SKM-1 (cell line): Measurements from ENCODE around the gene SNX20.
A peak's percentile ranks its signal among the peaks of the same experiment; 100 is the strongest.

Experiments
- DNase-seq: peaks from one replicate; lab custom pipeline; 2025; ENCODE audit not compliant: unreplicated experiment; lab: John Stamatoyannopoulos, UW

SNX20 gene

DNA sequence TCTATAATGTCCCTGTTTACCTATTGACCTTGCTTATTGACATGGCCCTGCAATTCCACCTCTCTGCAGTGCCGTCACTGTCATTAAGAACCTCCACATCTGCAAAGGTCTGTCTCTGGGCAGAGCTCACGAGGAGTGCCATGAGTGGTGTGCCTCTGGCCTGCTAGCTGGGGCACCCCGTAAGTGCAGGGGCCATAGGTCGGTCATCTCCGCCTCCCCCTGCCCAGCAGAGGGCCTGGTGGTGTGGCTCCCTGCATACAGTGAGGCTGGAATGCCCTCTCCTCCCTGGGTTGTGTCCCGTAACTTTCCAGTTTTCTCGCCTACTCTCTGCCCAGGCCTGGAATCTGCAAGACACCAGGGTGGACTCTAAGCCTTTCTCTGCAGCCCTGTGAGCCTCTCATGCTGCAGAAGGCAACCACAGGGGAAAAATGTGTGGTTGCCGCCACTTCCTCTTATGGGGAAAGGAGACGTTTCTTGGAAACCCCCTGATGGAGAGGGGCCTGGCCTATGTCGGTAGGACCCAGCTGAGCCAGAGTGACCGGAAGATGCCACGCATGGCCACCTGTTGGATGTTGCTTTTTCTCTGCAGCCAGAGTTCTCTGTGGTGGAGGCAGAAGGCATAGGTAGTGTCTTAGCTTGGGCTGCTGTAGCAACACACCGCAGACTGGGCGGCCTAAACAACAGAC lies 2.7 kb upstream of the SNX20 start:
- peak; percentile 67 for DNase-seq

DNA sequence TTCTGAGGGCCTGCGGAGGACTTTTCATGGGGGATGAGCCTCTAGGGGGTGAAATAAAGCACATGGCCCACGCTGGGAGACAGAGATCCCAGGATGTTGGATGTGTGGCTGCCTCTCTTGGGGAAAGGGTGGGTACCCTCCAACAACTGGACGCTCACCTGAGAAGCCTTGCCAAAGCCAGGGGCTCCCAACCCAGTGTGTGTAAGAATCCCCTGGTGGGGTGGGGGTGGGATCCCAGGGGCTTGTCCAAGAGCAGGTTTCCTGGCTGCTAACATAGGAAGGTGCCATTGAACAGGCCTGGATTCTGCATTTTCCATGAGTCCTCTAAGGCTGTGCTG lies 587 bp downstream of the SNX20 start:
- no peak for DNase-seq

DNA sequence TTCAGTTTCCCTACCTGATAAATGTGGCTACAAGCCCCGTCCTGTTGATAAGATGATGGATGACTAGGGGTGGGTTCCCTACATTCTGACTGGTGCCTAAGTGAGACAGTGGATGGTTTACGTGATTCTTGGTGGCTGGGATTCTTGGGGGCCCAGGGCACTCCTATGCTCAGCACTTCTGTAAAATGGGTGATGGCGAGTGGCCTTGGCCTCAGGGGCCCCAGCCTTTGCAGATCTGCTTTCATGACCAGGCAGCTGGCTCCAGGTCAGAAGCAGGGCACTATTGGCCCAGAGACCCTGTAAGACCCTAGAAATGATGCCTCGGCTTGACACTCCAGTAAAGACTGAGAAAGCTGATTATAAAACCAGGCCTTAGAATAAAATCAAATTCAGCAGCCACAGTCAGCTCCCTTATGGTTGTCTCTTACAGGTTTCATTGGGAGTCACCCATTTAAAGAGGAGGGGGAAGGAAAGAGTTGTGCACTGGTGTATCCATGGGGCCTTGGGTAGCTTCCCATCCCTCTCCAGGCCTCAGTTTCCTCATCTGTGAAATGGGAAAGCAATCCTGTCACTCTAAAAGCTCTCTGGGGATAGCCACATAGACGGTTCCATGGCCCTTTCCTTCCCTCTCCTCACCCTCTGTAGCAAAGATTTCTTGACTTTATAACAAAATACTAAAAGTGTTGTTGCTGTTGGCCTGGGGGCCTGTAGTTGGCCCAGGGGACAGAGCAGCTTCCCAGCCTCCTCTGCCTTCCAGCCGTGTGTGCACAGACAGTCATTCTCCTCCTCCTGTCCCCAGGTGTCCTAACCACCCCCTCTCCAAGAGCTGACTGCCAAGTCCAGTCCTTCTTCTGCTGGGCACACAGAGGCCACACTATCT lies 1.2 kb downstream of the SNX20 start:
- no peak for DNase-seq

DNA sequence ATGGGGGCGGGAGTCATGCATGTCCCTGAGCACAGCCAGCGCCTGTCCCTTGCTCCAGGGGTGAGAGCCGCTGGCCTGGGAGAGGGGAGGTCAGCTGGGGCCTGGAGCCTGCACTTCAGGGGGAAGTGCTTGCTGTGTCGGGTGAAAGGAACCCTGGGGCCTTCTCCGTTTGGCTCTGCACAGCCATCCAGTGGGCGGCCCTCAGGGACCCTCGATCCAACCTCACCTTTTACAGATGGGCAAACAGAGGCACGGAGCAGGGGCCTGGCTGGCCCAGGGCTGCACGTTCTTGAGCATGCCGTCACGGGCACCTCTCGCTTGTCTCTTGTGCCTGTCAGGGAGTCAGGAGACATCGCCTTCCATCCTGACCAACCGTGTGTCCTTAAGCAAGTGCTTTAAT lies 1.8 kb downstream of the SNX20 start:
- no peak for DNase-seq

DNA sequence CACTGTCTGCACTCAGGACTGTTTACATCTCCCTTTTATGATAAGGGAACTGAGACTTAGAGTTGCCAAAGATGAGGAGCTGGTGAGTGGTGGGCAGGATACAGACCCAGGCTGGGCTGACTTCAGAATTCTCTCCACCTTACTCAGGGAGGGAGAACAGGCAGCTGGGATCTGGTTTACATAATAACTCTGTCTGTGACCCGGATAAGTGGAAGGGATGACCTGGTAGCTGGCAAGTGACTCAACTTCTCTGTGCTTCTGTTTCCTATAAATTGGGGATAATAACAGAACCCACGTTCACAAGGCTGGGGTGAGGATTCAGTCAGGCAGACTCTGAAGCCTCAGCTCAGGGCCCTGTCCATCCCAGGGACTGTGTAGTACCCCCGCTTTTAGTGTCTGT lies 2.6 kb downstream of the SNX20 start:
- no peak for DNase-seq

DNA sequence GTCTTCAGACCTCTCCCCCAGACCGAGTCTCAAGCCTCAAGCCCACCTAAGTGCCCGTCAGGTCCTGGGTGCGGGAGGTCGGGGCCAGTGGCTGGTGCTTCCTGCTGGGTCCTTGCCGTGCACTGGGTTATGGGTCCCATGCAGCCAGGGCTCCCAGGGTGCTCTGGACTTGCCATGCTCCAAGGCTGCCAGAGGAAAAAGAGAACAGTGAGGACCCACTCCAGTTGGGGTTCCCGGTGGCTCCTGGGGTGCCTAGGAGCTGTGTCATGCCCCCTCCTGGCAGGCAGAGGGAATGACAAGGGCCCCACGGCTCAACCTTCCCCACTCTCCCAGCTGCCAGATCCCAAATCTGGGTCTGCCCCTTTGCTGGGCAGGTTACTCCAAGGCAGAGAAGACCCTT lies 3.8 kb downstream of the SNX20 start:
- no peak for DNase-seq

DNA sequence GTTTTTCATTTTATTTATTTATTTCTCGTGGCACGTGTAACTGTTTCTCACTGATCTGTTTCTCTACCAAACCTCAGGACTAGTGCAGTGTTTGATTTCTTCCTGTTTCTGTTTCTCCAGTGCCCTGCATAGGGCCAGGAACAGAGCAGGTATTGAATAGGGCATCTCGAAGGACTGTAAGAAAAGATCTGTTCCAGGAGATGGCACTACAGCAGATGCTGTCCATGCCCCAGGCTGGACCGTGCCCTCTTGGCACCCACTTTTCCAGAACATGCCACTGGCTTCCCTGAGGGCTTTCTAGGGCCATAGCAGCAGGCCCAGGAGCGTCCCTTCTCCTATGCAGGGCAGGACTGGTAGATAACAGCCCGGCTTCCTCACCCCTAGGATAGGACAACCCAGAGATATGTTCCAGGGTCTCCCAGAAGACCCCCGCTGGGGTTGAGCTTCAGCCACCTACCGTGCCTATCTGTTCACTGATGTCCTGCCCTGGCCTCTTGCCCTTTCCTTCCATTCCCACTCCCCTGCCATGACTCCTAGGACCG lies 4.4 kb downstream of the SNX20 start:
- no peak for DNase-seq

DNA sequence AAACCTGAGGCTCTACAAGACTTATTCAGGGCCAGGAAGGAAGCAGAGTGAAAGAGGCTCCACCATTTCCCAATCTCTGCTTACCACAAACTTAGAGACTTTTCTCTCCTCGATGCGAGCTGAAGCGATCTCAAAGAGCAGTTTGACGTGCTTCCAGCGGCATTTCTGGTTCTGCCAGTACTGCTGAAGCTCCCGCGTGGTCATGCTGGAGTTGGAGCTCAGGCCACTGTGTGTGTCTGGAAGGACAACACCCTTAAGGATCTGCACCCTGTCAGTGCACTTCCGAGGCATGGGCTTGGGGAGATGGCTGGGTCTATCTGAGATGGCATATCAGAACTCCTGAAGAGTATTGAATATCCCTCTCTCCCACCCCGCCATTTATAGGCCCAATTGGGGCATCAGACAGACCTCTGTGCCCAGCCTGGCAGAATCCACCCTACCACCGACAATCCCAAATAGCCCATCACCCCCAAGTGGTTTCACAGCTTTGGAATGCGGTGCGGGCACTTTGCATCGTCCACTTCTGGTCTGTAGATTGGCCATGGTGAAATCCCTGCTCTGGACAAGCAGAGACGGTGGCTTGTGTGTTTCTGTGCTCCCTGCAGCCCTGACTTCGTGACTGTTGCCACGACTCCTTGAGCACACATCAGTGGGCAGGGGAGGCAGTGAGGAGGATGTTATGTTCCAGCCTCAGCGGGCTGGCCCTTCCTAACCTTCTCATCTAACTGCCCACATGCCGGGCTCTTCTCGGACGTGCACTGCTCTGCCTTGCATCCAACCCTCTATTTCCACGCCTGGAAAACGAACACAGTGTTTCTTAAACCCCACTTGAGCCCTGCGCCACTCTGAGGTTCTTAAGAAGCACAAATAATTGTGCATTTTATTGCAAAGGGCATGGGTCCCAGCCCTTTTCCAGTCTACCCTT lies 5.2 kb downstream of the SNX20 start:
- no peak for DNase-seq

DNA sequence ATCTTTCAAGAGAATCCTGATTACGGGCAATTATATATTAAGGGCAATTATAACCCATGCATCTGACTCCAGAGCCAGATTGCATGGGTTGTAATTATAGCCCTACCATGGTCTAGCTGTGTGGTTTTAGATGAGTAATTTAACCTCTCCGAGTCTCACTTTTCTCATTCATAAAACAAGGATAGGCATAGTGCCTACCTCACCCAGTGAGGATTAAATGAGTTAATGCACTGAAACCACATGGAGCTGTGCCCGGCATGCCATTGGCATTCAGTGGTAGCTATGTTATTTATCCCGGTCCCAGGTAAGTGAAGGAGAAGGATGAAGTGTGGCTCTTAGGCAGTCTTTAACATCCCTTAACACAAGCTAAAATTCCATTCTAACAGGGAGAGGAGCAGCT lies 6.3 kb downstream of the SNX20 start:
- DNase-seq: no peak

DNA sequence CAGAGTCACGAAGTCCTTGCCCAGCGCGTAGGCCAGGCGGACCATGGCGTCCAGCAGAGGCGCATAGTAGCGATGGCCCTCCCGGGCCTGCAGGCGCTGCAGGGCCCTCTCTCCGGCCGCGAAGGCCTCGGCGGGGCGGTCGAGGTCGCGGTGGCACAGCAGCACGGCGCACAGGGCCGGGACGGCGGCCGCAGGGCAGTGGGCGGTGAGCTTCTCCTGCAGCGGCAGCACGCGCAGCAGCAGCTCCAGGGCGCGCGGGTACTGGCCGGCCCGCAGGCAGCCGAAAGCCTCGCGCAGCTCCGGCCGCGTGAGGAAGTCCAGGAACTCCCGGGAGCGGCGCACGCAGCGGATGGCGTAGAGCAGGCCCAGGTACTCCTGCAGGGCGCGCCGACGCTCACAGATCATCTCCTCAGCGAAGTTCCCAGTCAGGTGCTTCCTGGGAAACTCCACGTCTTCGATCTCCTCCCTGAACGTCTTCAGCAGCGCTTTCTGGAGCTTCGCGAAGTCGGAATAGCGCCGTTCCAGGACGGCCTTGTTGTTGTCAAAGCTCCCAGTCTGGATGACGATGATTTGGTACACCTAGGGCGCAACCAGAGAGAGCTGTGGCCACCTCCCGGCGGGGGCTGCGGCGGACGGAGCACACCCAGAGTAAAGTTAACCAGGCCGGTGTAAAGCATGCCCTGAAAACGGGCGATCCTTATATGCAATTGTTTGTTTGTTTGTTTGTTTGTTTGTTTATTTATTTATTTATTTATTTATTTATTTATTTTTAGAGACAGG lies 7.4 kb downstream of the SNX20 start:
- DNase-seq: no peak

DNA sequence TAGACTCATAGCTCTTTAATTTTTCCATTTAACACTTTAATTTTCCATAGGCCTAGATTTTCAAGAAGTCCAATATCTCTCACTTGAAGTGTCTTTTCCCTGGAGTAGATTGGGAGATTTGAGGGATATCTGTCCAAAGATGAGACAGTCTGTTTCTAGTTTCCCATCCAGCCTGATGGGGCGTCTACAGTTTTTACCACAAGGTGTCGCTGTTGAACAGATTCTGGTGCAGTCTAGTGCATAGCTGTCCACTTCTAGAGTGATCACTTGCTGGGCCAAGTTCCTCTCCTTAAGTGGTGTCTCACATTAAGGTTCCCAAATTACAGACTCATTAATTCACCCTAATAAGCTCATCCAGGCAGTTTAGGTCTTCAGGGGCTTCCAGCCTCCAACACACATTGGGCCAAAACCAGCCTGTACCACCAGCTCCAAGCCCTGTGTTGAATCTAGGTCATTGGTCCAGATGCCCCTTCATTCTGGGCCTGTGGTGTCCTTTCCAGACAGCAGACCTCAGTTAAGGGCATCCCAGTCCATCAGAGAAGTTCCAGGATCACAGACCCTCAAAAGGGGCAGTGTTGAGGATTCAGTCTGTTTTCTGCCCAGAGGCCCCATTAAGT lies 9.4 kb downstream of the SNX20 start:
- peak; percentile 19 for DNase-seq

DNA sequence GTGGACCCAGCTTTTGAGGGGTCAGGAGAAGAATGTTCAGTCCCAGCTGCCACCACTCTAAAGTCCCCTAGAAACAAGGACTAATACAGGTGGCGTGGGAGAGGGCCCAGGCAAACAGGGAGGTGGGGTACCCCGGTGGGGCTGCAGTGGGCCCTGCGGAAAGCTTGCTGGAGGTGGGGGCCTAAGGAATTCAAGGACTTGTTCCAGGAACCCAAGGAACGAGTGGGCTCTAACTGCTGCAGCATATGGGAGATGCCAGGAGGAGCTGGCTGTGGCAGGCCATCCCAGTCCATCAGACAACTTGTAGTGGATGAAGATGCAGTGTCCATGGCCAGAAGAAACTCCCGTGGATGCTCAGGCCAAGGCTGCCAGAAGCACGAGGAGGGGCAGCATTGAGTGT lies 10.6 kb downstream of the SNX20 start:
- DNase-seq: no peak

DNA sequence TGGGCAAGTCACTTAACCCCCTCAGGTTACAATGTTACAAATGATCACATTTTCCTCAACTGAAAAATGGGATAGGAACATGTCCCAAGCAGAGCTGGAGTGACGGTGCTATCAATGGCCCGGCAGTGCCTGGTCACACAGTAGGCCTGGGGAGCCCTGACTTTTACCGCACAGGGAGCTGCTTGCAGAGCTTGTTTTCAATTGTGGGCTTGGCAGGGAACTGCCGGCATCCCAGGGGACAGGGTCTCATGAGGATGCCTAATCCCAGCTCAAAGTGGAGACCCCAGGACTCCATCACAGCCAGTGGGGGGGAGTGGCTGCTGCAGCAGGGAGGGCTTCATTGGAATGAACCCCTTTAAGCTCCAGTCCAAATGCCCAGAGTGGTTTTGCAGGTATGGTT lies 11.4 kb downstream of the SNX20 start:
- DNase-seq: no peak

DNA sequence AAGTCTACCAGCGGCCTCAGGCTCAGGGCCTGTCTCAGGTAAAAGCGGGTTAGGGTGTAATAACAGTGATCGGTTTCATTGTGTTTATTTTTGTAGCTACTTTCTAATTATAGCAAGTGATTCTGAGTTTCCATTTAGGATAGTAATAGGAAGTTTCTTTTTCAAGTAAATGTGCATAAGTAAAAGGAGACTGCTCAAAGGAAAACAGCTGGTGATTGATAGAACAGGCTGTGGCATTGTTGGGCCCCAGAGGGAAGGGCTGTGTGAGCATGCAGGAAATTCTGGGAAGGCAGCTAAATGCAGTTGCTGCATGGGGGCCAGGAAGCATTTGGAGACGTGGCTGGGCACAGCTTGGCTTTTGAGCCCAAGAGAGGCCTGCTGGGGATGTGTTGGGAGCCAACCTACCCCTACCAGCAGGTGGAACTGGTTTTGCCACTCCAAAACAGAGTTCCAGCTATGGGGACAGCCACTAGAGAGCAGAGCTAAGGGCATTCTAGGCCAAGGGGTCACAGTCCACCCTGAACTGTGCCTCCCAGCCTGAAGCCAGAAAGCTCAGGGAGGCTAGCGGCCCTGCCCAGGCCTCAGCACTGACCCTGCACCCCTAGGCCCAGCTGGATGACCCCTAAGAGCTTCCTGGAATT lies 12.6 kb downstream of the SNX20 start:
- no peak for DNase-seq

DNA sequence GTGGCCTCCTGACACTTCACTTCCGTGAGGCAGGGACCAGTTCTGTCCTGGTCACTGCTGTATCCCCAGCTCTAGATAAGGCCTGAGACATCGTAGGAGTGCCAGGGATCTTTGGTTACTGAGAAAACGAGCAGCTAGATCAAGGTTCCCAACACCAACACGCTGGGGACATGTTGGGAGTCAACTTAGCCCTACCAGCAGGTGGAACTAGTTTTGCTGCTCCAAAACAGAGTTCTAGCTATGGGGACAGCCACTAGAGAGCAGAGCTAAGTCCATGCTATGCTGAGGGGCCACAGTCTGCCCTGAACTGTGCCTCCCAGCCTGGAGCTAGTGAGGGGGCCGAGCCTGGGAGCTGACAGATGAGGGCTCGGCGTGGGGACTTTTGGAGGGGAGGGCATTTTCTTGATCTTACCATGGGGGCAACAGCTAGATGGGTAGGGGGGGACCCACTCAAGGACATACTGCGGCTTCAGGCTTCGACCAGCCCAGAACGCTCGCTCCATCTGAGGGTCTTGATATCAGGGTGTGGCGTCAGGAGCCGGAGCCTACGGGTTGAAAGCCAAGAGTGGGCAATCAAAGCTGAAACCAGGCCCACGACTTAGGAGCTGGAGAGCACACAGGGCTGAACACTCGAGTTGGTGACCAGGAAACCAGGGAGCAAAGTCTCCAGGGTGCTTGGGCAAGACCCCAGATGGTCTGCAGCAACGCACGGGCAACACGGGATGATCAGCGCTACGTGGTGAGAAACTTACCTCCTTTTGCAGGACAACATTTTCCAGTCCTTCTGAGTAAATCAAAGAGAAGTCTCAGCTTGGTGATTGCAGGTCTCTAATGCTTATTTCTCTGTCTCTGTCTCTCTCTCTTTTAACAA lies 13.4 kb downstream of the SNX20 start:
- DNase-seq: no peak

DNA sequence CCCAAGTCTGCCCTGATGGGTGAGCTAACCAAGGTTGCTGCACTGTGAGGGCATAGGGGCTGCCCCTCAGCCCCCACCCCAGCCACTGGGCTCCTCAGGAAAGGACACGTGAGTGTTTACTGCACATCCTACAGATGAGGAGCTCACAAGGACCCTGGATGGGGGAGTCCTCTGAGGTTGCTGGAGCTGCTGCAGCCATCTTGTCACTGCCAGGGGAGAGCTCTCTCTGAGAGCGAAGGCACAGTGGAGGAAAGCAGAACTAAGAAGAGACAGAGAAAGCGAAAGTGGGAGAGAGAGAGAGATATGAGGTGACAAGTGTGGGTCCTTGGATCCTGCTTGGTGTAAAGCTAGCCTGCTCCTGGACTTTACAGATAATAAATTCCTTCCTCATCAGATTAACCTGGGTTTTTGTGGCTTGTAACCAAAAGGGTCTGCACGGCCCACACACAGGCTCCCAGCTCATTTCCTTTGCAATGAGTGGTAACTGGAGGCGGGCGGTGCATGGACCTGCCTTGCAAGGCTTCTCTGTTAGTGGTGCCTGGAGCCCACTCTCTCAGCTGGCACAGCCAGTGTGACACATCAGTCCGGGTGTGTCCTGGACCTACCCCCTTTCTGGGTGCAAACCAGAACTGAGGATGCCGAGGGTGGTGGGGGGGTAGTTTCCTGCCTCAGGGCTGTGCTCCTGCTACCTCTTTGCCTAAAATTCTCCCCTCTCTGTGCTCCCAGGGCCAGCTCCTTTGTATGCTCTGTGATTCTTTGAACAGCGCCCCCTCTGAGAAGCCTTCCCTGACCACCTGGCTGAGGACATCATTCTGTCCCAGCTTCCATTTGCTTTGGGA lies 14.2 kb downstream of the SNX20 start:
- DNase-seq: no peak

DNA sequence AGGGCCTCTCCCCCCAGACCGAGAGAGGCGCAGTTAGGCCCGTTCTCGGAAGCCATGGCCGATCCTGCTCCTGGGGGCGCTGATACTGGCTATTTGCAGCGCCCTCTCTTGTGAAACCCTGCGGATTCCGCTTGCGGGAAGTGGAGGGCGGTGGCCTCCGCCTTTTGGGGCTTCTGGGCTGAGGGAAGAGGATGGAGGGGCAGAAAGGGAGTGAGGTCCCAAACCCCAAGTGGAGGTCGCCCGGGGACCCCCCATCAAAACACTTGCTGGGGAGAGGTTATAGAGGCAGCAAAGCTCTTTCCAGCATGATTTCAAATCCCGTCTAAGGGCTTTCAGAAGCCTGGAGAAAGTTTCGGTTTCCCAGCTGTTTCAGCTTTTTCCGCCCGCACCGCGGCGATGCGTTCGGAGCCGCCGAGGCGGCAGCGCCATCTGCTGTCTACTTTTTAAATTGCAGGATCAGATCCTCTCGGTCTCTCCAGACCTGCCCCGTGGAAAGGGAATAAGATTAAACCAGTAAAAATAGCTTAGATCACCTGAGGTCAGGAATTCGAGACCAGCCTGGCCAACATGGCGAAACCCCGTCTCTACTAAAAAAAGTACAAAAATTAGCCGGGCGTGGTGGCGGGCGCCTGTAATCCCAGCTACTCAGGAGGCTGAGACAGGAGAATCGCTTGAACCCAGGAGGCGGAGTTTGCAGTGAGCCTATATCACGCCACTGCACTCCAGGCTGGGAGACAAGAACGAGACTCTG lies 15.8 kb downstream of the SNX20 start:
- peak; percentile 72 for DNase-seq
